ENCODE results near the gene HDAC1.

HDAC1 gene

DNA sequence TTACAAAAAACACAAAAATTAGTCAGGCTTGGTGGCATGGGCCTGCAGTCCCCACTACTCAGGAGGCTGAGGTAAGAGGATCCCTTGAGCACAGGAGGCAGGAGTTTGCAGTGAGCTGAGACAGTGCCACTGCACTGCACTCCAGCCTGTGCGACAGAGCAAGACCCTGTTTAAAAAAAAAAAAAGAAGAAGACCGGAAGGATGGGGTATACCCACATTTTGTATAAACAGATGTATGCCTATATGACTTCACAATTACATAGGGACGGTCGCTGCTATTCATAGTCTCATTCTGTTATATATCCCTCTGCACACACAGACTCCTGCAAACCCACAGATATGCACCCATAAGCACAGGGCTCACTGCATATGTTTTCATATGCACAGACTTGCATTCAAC is 28.1 kb upstream of the HDAC1 start:
- TF ChIP-seq, protein P1, sequence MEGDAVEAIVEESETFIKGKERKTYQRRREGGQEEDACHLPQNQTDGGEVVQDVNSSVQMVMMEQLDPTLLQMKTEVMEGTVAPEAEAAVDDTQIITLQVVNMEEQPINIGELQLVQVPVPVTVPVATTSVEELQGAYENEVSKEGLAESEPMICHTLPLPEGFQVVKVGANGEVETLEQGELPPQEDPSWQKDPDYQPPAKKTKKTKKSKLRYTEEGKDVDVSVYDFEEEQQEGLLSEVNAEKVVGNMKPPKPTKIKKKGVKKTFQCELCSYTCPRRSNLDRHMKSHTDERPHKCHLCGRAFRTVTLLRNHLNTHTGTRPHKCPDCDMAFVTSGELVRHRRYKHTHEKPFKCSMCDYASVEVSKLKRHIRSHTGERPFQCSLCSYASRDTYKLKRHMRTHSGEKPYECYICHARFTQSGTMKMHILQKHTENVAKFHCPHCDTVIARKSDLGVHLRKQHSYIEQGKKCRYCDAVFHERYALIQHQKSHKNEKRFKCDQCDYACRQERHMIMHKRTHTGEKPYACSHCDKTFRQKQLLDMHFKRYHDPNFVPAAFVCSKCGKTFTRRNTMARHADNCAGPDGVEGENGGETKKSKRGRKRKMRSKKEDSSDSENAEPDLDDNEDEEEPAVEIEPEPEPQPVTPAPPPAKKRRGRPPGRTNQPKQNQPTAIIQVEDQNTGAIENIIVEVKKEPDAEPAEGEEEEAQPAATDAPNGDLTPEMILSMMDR (IDR thresholded peaks at IDR 0.05; ENCODE audit: unreplicated experiment in 3 of 3), result no peak
- Mint-ChIP-seq H3K27ac (no peak overlapping the region), H3K36me3 (ENCODE audit: low read depth) (no peaks in the 10 kb centered on the region), H3K4me3 (no peak overlapping the region), H3K4me1 (no peaks in the 10 kb centered on the region), H3K27me3 (ENCODE audit: low read depth) (peaks cover 6% of the 10 kb centered on the region), H3K9me3 (no peaks in the 10 kb centered on the region)

DNA sequence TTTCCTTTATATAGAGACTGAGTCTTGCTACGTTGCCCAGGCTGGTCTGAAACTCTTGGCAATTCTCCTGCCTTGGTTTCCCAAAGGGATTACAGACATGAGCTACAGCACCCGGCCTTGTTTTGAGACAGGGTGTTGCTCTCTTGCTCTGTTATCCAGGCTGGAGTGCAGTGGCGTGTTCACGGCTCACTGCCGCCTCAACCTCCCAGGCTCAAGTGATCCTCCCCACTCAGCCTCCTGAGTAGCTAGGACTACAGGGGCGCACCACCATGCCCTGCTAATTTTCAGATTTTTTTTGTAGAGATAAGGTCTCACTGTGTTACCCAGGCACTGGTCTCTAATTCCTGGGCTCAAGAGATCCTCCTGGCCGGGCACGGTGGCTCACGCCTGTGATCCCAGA is 26.0 kb upstream of the HDAC1 start:
- Mint-ChIP-seq H3K4me3 (no peak overlapping the region), H3K27ac (no peak overlapping the region)
- TF ChIP-seq, protein P1 (IDR thresholded peaks at IDR 0.05; ENCODE audit: unreplicated experiment in 3 of 3), result no peak

DNA sequence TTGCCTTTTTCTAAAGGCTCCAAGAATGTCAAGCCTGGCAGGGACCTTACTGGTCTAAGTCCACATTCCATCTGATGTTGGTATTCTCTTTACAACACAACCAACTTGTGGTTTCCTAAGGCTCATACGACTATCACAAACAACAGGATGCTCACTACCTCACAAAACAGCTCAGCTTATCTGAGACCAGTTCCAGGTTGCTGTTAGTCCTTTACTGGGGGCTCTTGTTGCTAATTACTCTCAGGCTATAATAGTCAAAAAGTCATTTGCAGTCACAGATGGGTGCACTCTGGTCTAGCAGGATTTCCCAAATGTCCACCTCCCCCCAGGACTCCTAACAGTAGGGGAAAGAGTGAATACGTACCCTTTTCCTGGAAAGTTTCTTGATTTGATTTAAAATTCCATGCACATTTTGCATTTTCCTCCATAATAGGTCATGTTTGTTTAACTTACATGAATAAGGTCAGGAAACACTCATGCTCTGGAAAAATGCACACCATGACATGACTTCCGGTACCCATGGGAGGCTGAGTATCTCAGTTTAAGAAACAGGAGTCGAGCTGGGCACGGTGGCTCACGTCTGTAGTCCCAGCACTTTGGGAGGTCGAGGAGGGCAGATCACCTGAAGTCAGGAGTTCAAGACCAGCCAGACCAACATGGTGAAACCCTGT is 24.8 kb upstream of the HDAC1 start:
- Mint-ChIP-seq H3K27me3 (ENCODE audit: low read depth) (no peaks in the 10 kb centered on the region), H3K4me1 (no peaks in the 10 kb centered on the region), H3K9me3 (no peaks in the 10 kb centered on the region), H3K4me3 (no peak overlapping the region), H3K27ac (peak overlapping the region in 1 of 3 experiments; percentile 16), H3K36me3 (ENCODE audit: low read depth) (no peaks in the 10 kb centered on the region)
- TF ChIP-seq, protein P1 (IDR thresholded peaks at IDR 0.05; ENCODE audit: unreplicated experiment in 3 of 3), result no peak

More for the DNA sequence above, 26.0 kb upstream of the HDAC1 start:
- Mint-ChIP-seq H3K36me3 (ENCODE audit: low read depth) (no peaks in the 10 kb centered on the region), H3K4me1 (no peaks in the 10 kb centered on the region), H3K9me3 (no peaks in the 10 kb centered on the region), H3K27me3 (ENCODE audit: low read depth) (no peaks in the 10 kb centered on the region)

DNA sequence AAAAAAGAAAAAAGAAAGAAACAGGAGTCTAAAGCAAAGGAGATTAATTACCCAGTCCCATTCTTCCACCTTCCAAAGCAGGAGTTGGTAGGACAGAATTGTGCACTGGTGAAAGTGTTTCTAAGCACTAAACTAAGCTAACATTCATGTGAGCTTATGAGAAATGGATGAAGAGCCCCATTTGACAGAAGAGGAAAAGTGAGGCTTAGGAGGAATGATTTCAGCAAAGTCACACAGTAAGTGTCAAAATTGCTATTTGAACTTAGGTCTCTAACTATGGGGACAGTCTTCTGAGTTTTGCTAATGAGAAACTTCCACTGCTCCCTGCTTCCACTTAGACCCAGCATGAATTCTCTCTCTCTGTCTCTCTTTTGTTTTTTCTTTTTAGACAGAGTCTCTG is 22.1 kb upstream of the HDAC1 start:
- Mint-ChIP-seq H3K4me3 (no peak overlapping the region), H3K27ac (no peak overlapping the region), H3K36me3 (ENCODE audit: low read depth) (no peaks in the 10 kb centered on the region), H3K4me1 (peaks cover 17% of the 10 kb centered on the region), H3K9me3 (no peaks in the 10 kb centered on the region), H3K27me3 (ENCODE audit: low read depth) (peaks cover 8% of the 10 kb centered on the region)
- TF ChIP-seq, protein P1 (IDR thresholded peaks at IDR 0.05; ENCODE audit: unreplicated experiment in 3 of 3), result no peak

DNA sequence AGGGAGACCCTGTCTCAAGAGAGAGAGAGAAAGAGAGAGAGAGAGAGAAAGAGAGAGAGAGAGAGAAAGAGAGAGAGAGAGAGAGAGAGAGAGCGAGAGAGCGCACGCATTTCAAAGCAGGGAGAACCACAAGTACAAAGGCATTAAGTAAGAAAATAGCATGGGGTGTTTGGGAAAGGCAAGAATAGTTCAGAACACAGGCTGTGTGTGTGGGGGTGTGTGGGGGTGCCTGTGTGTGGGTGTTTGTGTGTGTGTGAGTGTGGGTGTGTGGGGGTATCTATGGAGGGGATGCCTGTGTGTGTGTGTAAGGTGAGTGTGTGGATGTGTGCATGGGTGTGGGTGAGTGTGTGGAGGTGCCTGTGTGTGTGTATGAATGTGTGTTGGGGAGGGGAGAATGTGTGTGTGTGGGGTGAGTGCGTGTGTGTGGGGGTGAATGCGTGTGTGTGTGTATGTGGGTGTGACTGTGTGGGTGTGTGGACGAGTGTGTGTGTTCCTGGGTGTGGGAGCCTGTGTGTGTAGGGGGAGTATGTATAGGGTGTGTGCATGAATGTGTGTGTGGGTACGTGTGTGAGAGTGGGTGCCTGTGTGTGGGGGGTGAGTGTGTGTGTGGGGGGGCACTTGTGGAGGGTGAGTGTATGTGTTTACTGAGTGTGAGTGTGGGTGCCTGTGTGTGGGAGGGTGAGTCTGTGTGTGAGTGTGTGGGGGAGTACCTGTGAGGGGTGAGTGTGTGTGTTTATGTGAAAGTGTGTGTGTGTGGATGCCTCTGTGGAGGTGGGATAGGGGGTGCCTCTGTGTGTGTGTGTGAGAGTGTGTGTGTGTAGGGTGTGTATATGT is 19.1 kb upstream of the HDAC1 start:
- H3K4me1 Mint-ChIP-seq, result peaks cover 17% of the 10 kb centered on the region
- H3K9me3 Mint-ChIP-seq, result no peaks in the 10 kb centered on the region
- no peak overlapping the region for H3K4me3 Mint-ChIP-seq
- peaks cover 13% of the 10 kb centered on the region for H3K27me3 Mint-ChIP-seq (ENCODE audit: low read depth)
- H3K27ac Mint-ChIP-seq, result peak overlapping the region; percentile 75 to 88 (median 84)
- TF ChIP-seq, protein P1 (IDR thresholded peaks at IDR 0.05; ENCODE audit: unreplicated experiment in 3 of 3), result no peak
- no peaks in the 10 kb centered on the region for H3K36me3 Mint-ChIP-seq (ENCODE audit: low read depth)
